ENCODE measurements around the gene GDPGP1. TPM values are rescaled to one million over a fixed set of nuclear protein-coding genes. Genes with fewer than 3 reads are reported as not detected.

GDPGP1 gene
- total and polyA plus RNA-seq, 7 experiments from 2014 or later = 0.61 to 16.3 (median 11.6) TPM

GRCh38 chr15:90222547-90222946 is 11.5 kb upstream of the GDPGP1 start:
- H3K4me1 Mint-ChIP-seq = peaks cover 7 to 12% (median 10%) of the 10 kb centered on the region in 7 donors
- H3K4me3 ChIP-seq (ENCODE audit: low read length) = no peak overlapping the region
- ChIA-PET CTCF (interaction anchor here (0.6 to 1.9 kb wide), 5 partner anchors 31 to 522 kb away, joined by 3 to 10 read pairs (median 4); no protein-coding TSS in a partner anchor), POLR2A (interaction anchor here (0.7 to 2.0 kb wide), 5 partner anchors 9 to 80 kb away, joined by 3 to 10 read pairs (median 5); partner anchors contain the start of genes CIB1, GDPGP1 and SEMA4B)
- H3K36me3 ChIP-seq (ENCODE audit: control insufficient read depth in 2 of 3, insufficient read depth in 3 of 3, low read length in 3 of 3) = peaks cover 0 to 45% (median 6%) of the 10 kb centered on the region in 3 experiments
- H3K4me1 ChIP-seq (ENCODE audit: control insufficient read depth in 2 of 2, insufficient read depth in 2 of 2, low read length in 2 of 2) = no peaks in the 10 kb centered on the region
- H3K27me3 Mint-ChIP-seq = no peaks in the 10 kb centered on the region
- ATAC-seq (no peak), DNase-seq (no peak)
- H3K36me3 Mint-ChIP-seq = peaks cover 0 to 13% (median 5%) of the 10 kb centered on the region in 5 donors
- no peaks in the 10 kb centered on the region for H3K27me3 ChIP-seq (ENCODE audit: control insufficient read depth in 2 of 2, insufficient read depth in 2 of 2, low read length in 2 of 2)
- peaks cover 0 to 1% (median 0%) of the 10 kb centered on the region in 11 donors for H3K9me3 Mint-ChIP-seq
- no peak overlapping the region for H3K4me3 Mint-ChIP-seq
- intact Hi-C loops (cut with micrococcal nuclease) = no loop called here
- H3K27ac ChIP-seq (ENCODE audit: low read depth, low read length) = no peak overlapping the region
- H3K9me3 ChIP-seq (ENCODE audit: control insufficient read depth in 2 of 3, low read length in 3 of 3) = no peaks in the 10 kb centered on the region
- H3K27ac Mint-ChIP-seq = no peak overlapping the region

GRCh38 chr15:90223441-90224165 is 10.4 kb upstream of the GDPGP1 start:
- H3K4me1 ChIP-seq (ENCODE audit: control insufficient read depth in 2 of 2, insufficient read depth in 2 of 2, low read length in 2 of 2) = no peaks in the 10 kb centered on the region
- ChIA-PET POLR2A (interaction anchor here (1.1 to 1.8 kb wide), 3 partner anchors 7 to 43 kb away, joined by 3 to 9 read pairs (median 4); partner anchors contain the start of gene SEMA4B), CTCF (no interaction called here)
- no peak for ATAC-seq
- H3K4me3 ChIP-seq (ENCODE audit: low read length) = no peak overlapping the region
- no peaks in the 10 kb centered on the region for H3K9me3 ChIP-seq (ENCODE audit: control insufficient read depth in 2 of 3, low read length in 3 of 3)
- Mint-ChIP-seq H3K36me3 (peaks cover 0 to 13% (median 5%) of the 10 kb centered on the region in 5 donors), H3K4me1 (peaks cover 6 to 10% (median 8%) of the 10 kb centered on the region in 7 donors), H3K27me3 (no peaks in the 10 kb centered on the region), H3K4me3 (no peak overlapping the region), H3K27ac (peak overlapping the region in 1 of 9 donors; percentile 12), H3K9me3 (peaks cover 0 to 1% (median 0%) of the 10 kb centered on the region in 11 donors)
- no peaks in the 10 kb centered on the region for H3K27me3 ChIP-seq (ENCODE audit: control insufficient read depth in 2 of 2, insufficient read depth in 2 of 2, low read length in 2 of 2)
- no peak for DNase-seq
- no peak overlapping the region for H3K27ac ChIP-seq (ENCODE audit: low read depth, low read length)
- intact Hi-C loops (cut with micrococcal nuclease) = no loop called here
- peaks cover 2 to 50% (median 13%) of the 10 kb centered on the region in 3 experiments for H3K36me3 ChIP-seq (ENCODE audit: control insufficient read depth in 2 of 3, insufficient read depth in 3 of 3, low read length in 3 of 3)

GRCh38 chr15:90225047-90225446 is 9.0 kb upstream of the GDPGP1 start:
- Histone ChIP-seq H3K36me3 (ENCODE audit: control insufficient read depth in 2 of 3, insufficient read depth in 3 of 3, low read length in 3 of 3) (peaks cover 13 to 65% (median 15%) of the 10 kb centered on the region in 3 experiments), H3K27ac (ENCODE audit: low read depth, low read length) (no peak overlapping the region), H3K9me3 (ENCODE audit: control insufficient read depth in 2 of 3, low read length in 3 of 3) (no peaks in the 10 kb centered on the region), H3K27me3 (ENCODE audit: control insufficient read depth in 2 of 2, insufficient read depth in 2 of 2, low read length in 2 of 2) (no peaks in the 10 kb centered on the region), H3K4me1 (ENCODE audit: control insufficient read depth in 2 of 2, insufficient read depth in 2 of 2, low read length in 2 of 2) (peaks cover 6% of the 10 kb centered on the region in 2 donors), H3K4me3 (ENCODE audit: low read length) (no peak overlapping the region)
- ChIA-PET POLR2A (interaction anchor here (0.5 to 1.8 kb wide), 3 partner anchors 9 to 24 kb away, joined by 3 to 4 read pairs (median 3); partner anchors contain the start of genes CIB1, GDPGP1 and SEMA4B), CTCF (no interaction called here)
- Mint-ChIP-seq H3K27me3 (no peaks in the 10 kb centered on the region), H3K9me3 (peaks cover 0 to 1% (median 0%) of the 10 kb centered on the region in 11 donors), H3K4me3 (no peak overlapping the region), H3K36me3 (peaks cover 0 to 26% (median 12%) of the 10 kb centered on the region in 5 donors), H3K4me1 (peaks cover 3 to 16% (median 12%) of the 10 kb centered on the region in 7 donors), H3K27ac (peak overlapping the region in 1 of 9 donors; percentile 14)
- no peak for DNase-seq
- ATAC-seq = no peak
- intact Hi-C loops (cut with micrococcal nuclease) = no loop called here

GRCh38 chr15:90225504-90226234 is 8.3 kb upstream of the GDPGP1 start:
- ChIA-PET CTCF (no interaction called here), POLR2A (interaction anchor here (0.5 to 1.8 kb wide), 4 partner anchors 9 to 47 kb away, joined by 3 to 4 read pairs (median 4); partner anchors contain the start of genes CIB1, GDPGP1 and SEMA4B)
- H3K4me1 Mint-ChIP-seq = peaks cover 9 to 22% (median 18%) of the 10 kb centered on the region in 7 donors
- peaks cover 0 to 1% (median 0%) of the 10 kb centered on the region in 11 donors for H3K9me3 Mint-ChIP-seq
- Histone ChIP-seq H3K4me3 (ENCODE audit: low read length) (no peak overlapping the region), H3K27ac (ENCODE audit: low read depth, low read length) (no peak overlapping the region), H3K9me3 (ENCODE audit: control insufficient read depth in 2 of 3, low read length in 3 of 3) (no peaks in the 10 kb centered on the region), H3K4me1 (ENCODE audit: control insufficient read depth in 2 of 2, insufficient read depth in 2 of 2, low read length in 2 of 2) (peaks cover 12 to 13% of the 10 kb centered on the region in 2 donors), H3K36me3 (ENCODE audit: control insufficient read depth in 2 of 3, insufficient read depth in 3 of 3, low read length in 3 of 3) (peaks cover 13 to 65% (median 22%) of the 10 kb centered on the region in 3 experiments), H3K27me3 (ENCODE audit: control insufficient read depth in 2 of 2, insufficient read depth in 2 of 2, low read length in 2 of 2) (no peaks in the 10 kb centered on the region)
- H3K4me3 Mint-ChIP-seq = no peak overlapping the region
- no peaks in the 10 kb centered on the region for H3K27me3 Mint-ChIP-seq
- peaks cover 0 to 27% (median 12%) of the 10 kb centered on the region in 5 donors for H3K36me3 Mint-ChIP-seq
- no peak for DNase-seq
- ATAC-seq = no peak
- intact Hi-C loops (cut with micrococcal nuclease) = no loop called here
- peak overlapping the region in 4 of 9 donors; percentile 14 to 45 (median 23) for H3K27ac Mint-ChIP-seq

GRCh38 chr15:90227336-90227735 is 6.7 kb upstream of the GDPGP1 start:
- H3K4me1 ChIP-seq (ENCODE audit: control insufficient read depth in 2 of 2, insufficient read depth in 2 of 2, low read length in 2 of 2) = peaks cover 27% of the 10 kb centered on the region in 2 donors
- CTCF ChIA-PET = interaction anchor here (1.3 kb wide), 1 partner anchor 84 kb away, joined by 3 read pairs; no protein-coding TSS in a partner anchor
- Mint-ChIP-seq H3K27me3 (no peaks in the 10 kb centered on the region), H3K4me3 (no peak overlapping the region), H3K27ac (peak overlapping the region in 8 of 9 donors; percentile 6 to 68 (median 61)), H3K4me1 (peaks cover 24 to 39% (median 34%) of the 10 kb centered on the region in 7 donors), H3K36me3 (peaks cover 0 to 27% (median 16%) of the 10 kb centered on the region in 5 donors), H3K9me3 (peaks cover 0 to 1% (median 0%) of the 10 kb centered on the region in 11 donors)
- POLR2A ChIA-PET = interaction anchor here (0.9 to 7.8 kb wide), 2 partner anchors 24 to 51 kb away, joined by 4 to 95 read pairs; partner anchors contain the start of gene SEMA4B
- peak overlapping the region; percentile 18 for H3K27ac ChIP-seq (ENCODE audit: low read depth, low read length)
- intact Hi-C loops (cut with micrococcal nuclease) = no loop called here
- H3K36me3 ChIP-seq (ENCODE audit: control insufficient read depth in 2 of 3, insufficient read depth in 3 of 3, low read length in 3 of 3) = peaks cover 13 to 59% (median 23%) of the 10 kb centered on the region in 3 experiments
- no peak for DNase-seq
- H3K4me3 ChIP-seq (ENCODE audit: low read length) = no peak overlapping the region
- no peaks in the 10 kb centered on the region for H3K27me3 ChIP-seq (ENCODE audit: control insufficient read depth in 2 of 2, insufficient read depth in 2 of 2, low read length in 2 of 2)
- H3K9me3 ChIP-seq (ENCODE audit: control insufficient read depth in 2 of 3, low read length in 3 of 3) = no peaks in the 10 kb centered on the region
- ATAC-seq = no peak
